GM12878 (cell line): ENCODE data around the gene NR6A1. TPM values are rescaled to one million over a fixed set of nuclear protein-coding genes. Genes with fewer than 3 reads are reported as not detected.

ENCODE experiments used
- ATAC-seq: fragments of 200-7000 bp; cut with Tn5 transposase; 3 replicates; pipeline ENCODE4 v1.9.1; 2020; ENCODE audit warnings: mild to moderate bottlenecking, moderate library complexity
- BruUV-seq: library from RNA; stranded (reverse); fragments of 400-500 nt; replicated peaks from 2 replicates; lab custom pipeline; 2021; lab: Mats Ljungman, UMichigan
- CTCF ChIA-PET: fragments of 300-600 bp; sonication (Branson Sonifier 250); formaldehyde crosslinking; extraction: SDS; loops from one replicate; lab custom pipeline; 2021; ENCODE audit warnings: inconsistent platforms; lab: Yijun Ruan, JAX
- POLR2A ChIA-PET: fragments of 350-600 bp; formaldehyde crosslinking; extraction: SDS; loops from one replicate; lab custom pipeline; 2021; ENCODE audit warnings: inconsistent platforms; lab: Charles Lee
- RAD21 ChIA-PET: fragments of 300-600 bp; sonication (Branson Sonifier 250); formaldehyde crosslinking; loops from one replicate; lab custom pipeline; 2023; ENCODE audit warnings: antibody characterized with exemption; ENCODE audit not compliant: unreplicated experiment; lab: Charles Lee
- SMC1A ChIA-PET: fragments of 300-600 bp; sonication (Branson Sonifier 250); formaldehyde crosslinking; loops from one replicate; lab custom pipeline; 2023; ENCODE audit not compliant: unreplicated experiment, uncharacterized antibody; lab: Charles Lee
- DNase-seq: peaks from one replicate; pipeline ENCODE4 v3.0.0-alpha.2; 2011; ENCODE audit warnings: low read depth, low spot score
- FAIRE-seq: peaks from 3 replicates; lab custom pipeline; 2011; peaks lifted over from hg19 to GRCh38; lab: Jason Lieb, UNC
- H2AFZ ChIP-seq: 2 replicates; pipeline ENCODE4 v1.6.0; 2011; ENCODE audit warnings: low read depth, low read length, control low read depth; ENCODE audit not compliant: control insufficient read depth
- H3K27ac ChIP-seq: 2 replicates; pipeline ENCODE4 v1.5.1; 2011; ENCODE audit warnings: control low read depth; ENCODE audit not compliant: control insufficient read depth, insufficient read depth
- H3K27me3 ChIP-seq, 2 experiments: replicated peaks in 1 of 2; 2 replicates each; pipeline versions ENCODE4 v1.6.0 to v1.6.1; 2011; ENCODE audit warnings: low read length in 1 of 2; ENCODE audit not compliant: control insufficient read depth in 2 of 2, insufficient read depth in 2 of 2
- H3K36me3 ChIP-seq, 2 experiments: 2 replicates each; pipeline ENCODE4 v1.5.1; 2011; ENCODE audit warnings: low read length in 1 of 2; ENCODE audit not compliant: control insufficient read depth in 2 of 2, insufficient read depth in 2 of 2
- H3K4me1 ChIP-seq: 2 replicates; pipeline ENCODE4 v1.6.1; 2011; ENCODE audit warnings: mild to moderate bottlenecking, low read length, moderate library complexity, mixed read lengths; ENCODE audit not compliant: control insufficient read depth, insufficient read depth
- H3K4me2 ChIP-seq: 2 replicates; pipeline ENCODE4 v1.6.0; 2011; ENCODE audit warnings: control low read depth; ENCODE audit not compliant: control insufficient read depth, insufficient read depth
- H3K4me3 ChIP-seq: fragments of 200-600 bp; sonication (generic); 2 replicates; pipeline ENCODE4 v1.5.1; 2016
- H3K79me2 ChIP-seq: 2 replicates; pipeline ENCODE4 v1.6.0; 2011; ENCODE audit warnings: low read length; ENCODE audit not compliant: control insufficient read depth, insufficient read depth
- H3K9ac ChIP-seq: 2 replicates; pipeline ENCODE4 v1.8.0; 2011; ENCODE audit warnings: low read length, control low read depth, mixed read lengths; ENCODE audit not compliant: control insufficient read depth, insufficient read depth
- H3K9me3 ChIP-seq: replicated peaks from 3 replicates; pipeline ENCODE4 v1.5.1; 2011; ENCODE audit warnings: mild to moderate bottlenecking, low read length; ENCODE audit not compliant: control insufficient read depth, insufficient read depth
- H4K20me1 ChIP-seq: 2 replicates; pipeline ENCODE4 v1.6.0; 2011; ENCODE audit not compliant: control insufficient read depth, insufficient read depth
- BHLHE40 ChIP-seq, 2 experiments: fragments of 450-650 bp in 1 of 2; IDR thresholded peaks; 2 replicates each; pipeline ENCODE4 v1.6.1; 2011 to 2017; ENCODE audit warnings: low read depth in 2 of 2, borderline replicate concordance in 1 of 2, improper control_type of control experiment in 1 of 2, low read length in 1 of 2, mild to moderate bottlenecking in 1 of 2
- CEBPB ChIP-seq, 2 experiments: fragments of 150-350 bp in 1 of 2; IDR thresholded peaks; 2 replicates each; pipeline ENCODE4 v1.6.1; 2012 to 2014; ENCODE audit warnings: low read depth in 2 of 2, low read length in 2 of 2, borderline replicate concordance in 1 of 2, inconsistent platforms in 1 of 2
- CHD1 ChIP-seq: IDR thresholded peaks from 2 replicates; pipeline ENCODE4 v1.6.1; 2012; ENCODE audit warnings: low read depth, low read length, improper control_type of control experiment
- DPF2 ChIP-seq: fragments of 450-650 bp; IDR thresholded peaks from 2 replicates; pipeline ENCODE4 v1.6.1; 2017; ENCODE audit warnings: mild to moderate bottlenecking
- IKZF2 ChIP-seq, 2 experiments: fragments of 450-650 bp; IDR thresholded peaks; 2 replicates each; pipeline ENCODE4 v1.6.1; 2017; ENCODE audit warnings: mild to moderate bottlenecking in 2 of 2, moderate library complexity in 2 of 2
- MYB ChIP-seq: fragments of 150-350 bp; IDR thresholded peaks from 2 replicates; pipeline ENCODE4 v1.6.1; 2014; ENCODE audit warnings: mild to moderate bottlenecking, low read depth, low read length, borderline replicate concordance
- SMC3 ChIP-seq: IDR thresholded peaks from 2 replicates; pipeline ENCODE4 v1.6.1; 2011; ENCODE audit warnings: low read length, improper control_type of control experiment, borderline replicate concordance
- SREBF2 ChIP-seq: IDR thresholded peaks from 2 replicates; pipeline ENCODE4 v1.6.1; 2012; ENCODE audit warnings: mild to moderate bottlenecking, low read length
- STAT3 ChIP-seq: IDR thresholded peaks from 2 replicates; pipeline ENCODE4 v1.6.1; 2011; ENCODE audit warnings: low read depth, low read length, improper control_type of control experiment
- SUZ12 ChIP-seq: fragments of 200-600 bp; sonication (generic); IDR thresholded peaks from one replicate; pipeline ENCODE4 v1.6.1; 2018; ENCODE audit warnings: antibody characterized with exemption, mild to moderate bottlenecking; ENCODE audit not compliant: unreplicated experiment
- TCF7 ChIP-seq: IDR thresholded peaks from 2 replicates; pipeline ENCODE4 v1.6.1; 2014; ENCODE audit warnings: antibody characterized with exemption, borderline replicate concordance
- USF2 ChIP-seq: IDR thresholded peaks from 2 replicates; pipeline ENCODE4 v1.6.1; 2011; ENCODE audit warnings: low read depth, low read length, improper control_type of control experiment, borderline replicate concordance
- ZNF24 ChIP-seq: fragments of 450-650 bp; IDR thresholded peaks from 2 replicates; pipeline ENCODE4 v1.6.1; 2017; ENCODE audit warnings: antibody characterized with exemption, mild to moderate bottlenecking
- ZNF592 ChIP-seq: fragments of 450-650 bp; IDR thresholded peaks from 2 replicates; pipeline ENCODE4 v1.6.1; 2017; ENCODE audit warnings: mild to moderate bottlenecking, moderate library complexity
- WGBS: methylation state at CpG from one replicate; pipeline ENCODE4 v1.1.6; 2016; ENCODE audit warnings: low lambda C conversion rate; ENCODE audit not compliant: insufficient replicate concordance, insufficient coverage; ENCODE audit errors: missing lambda C conversion rate; 5-methylcytosine and 5-hydroxymethylcytosine counted together
- in situ Hi-C: fragments of 300-500 bp; cut with MboI; formaldehyde crosslinking; loops from 9 replicates; pipeline ENCODE4 v1.14.3; 2018; ENCODE audit warnings: mixed read lengths
- intact Hi-C: fragments of 100-400 bp; cut with micrococcal nuclease; formaldehyde crosslinking; loops from one replicate; pipeline ENCODE4 v1.14.2; 2022; ENCODE audit not compliant: unreplicated experiment
- polyA plus RNA-seq, 11 experiments: library from polyadenylated mRNA; depleted of rRNA in 4 of 11; unstranded in 6 of 11; stranded (reverse) in 5 of 11; fragments of >200 nt; fragmentation: Nextera tagmentation in 4 of 11; fragmentation: Illumina TruSeq in 1 of 11; extraction: Ambion mirVana in 4 of 11; extraction: Trizol in 1 of 11; gene quantifications; 1 replicate in 1 of 11; 2 replicates in 10 of 11; pipeline versions ENCODE4 v1.2.1 to v1.2.3, GENCODE V29; 2011 to 2016; ENCODE audit warnings: inconsistent platforms in 2 of 11, missing spikeins in 2 of 11, low read depth in 1 of 11
- total RNA-seq, 4 experiments: library from RNA; depleted of rRNA in 3 of 4; stranded (reverse); fragments of >200 nt in 3 of 4; fragmentation: Illumina TruSeq in 1 of 4; extraction: Trizol in 1 of 4; gene quantifications; 2 replicates each; pipeline versions ENCODE4 v1.2.1 to v1.2.3, GENCODE V29; 2013 to 2021

Gene NR6A1
- total and polyA plus RNA-seq, 10 of the 15 experiments (the other 5 are each of a cell fraction or from before 2014, with no cell fraction given), result 1.2 to 9.2 (median 4.6) TPM

GRCh38 chr9:124527781-124528180, 243.3 kb downstream of the NR6A1 start (continued):
- no peak for TF ChIP-seq SUZ12
- no peak for TF ChIP-seq CEBPB (IDR thresholded peaks at IDR 0.05; ENCODE audit: borderline replicate concordance in 1 of 2, low read depth in 2 of 2, low read length in 2 of 2)
- no peak for TF ChIP-seq USF2
- no peak for TF ChIP-seq MYB
- TF ChIP-seq CHD1, result no peak
- TF ChIP-seq, all 136 proteins: peak for 0

- Histone ChIP-seq H4K20me1 (no peaks in the 10 kb centered on the region), H3K4me1 (no peaks in the 10 kb centered on the region), H3K27ac (no peak overlapping the region), H3K9me3 (no peaks in the 10 kb centered on the region), H3K4me3 (no peak overlapping the region), H3K9ac (no peak overlapping the region), H3K36me3 (peaks cover 2 to 3% of the 10 kb centered on the region in 2 experiments; a peak in 3 of 4 replicates), H3K4me2 (no peak overlapping the region), H2AFZ (no peak overlapping the region), H3K27me3 (no peaks in the 10 kb centered on the region), H3K79me2 (no peaks in the 10 kb centered on the region)
- WGBS, result 82% methylated on average over 2 of the region's 2 CpGs
- POLR2A ChIA-PET, result interaction anchor here (0.5 kb wide), 1 partner anchor 728 kb away, joined by 3 read pairs; no protein-coding TSS in a partner anchor
- RAD21 ChIA-PET, result no interaction called here
- in situ Hi-C loops (no loop called here), intact Hi-C loops (no loop called here)
- CTCF ChIA-PET, result interaction anchor here (0.6 to 5.2 kb wide), 2 partner anchors 10 to 1052 kb away, joined by 3 to 40 read pairs; no protein-coding TSS in a partner anchor
- ATAC-seq, result no peak
- SMC1A ChIA-PET, result interaction anchor here (0.8 kb wide), 1 partner anchor 18 kb away, joined by 3 read pairs; no protein-coding TSS in a partner anchor
- no peak for TF ChIP-seq STAT3
- no peak for TF ChIP-seq ZNF24
- no peak for TF ChIP-seq SMC3
- TF ChIP-seq BHLHE40 (IDR thresholded peaks at IDR 0.05; ENCODE audit: borderline replicate concordance in 1 of 2, low read depth in 2 of 2, low read length in 1 of 2), result no peak
- TF ChIP-seq ZNF592, result no peak
- TF ChIP-seq SREBF2, result no peak
- no peak for TF ChIP-seq DPF2
- no peak for TF ChIP-seq TCF7
- TF ChIP-seq SUZ12, result no peak
- no peak for TF ChIP-seq IKZF2 (IDR thresholded peaks at IDR 0.05)
- DNase-seq, result no peak
- BruUV-seq, result no TSS peak
- no peak for FAIRE-seq
These were observed 244.9 kb downstream of the NR6A1 start for GRCh38 chr9:124526174-124526573.
